ENCODE data around the gene LILRB4. TPM values are rescaled to one million over a fixed set of nuclear protein-coding genes. Genes with fewer than 3 reads are reported as not detected.

Gene LILRB4
- total and polyA plus RNA-seq, 9 of the 15 experiments (the other 6 are each of a cell fraction or from before 2014, with no cell fraction given): not detected

GRCh38 chr19:54654447-54655321, 8.1 kb upstream of the LILRB4 start (continued):
- TF ChIP-seq PTBP1 (IDR thresholded peaks at IDR 0.05; ENCODE audit: low read depth, low read length): peak; percentile 100
- peak; percentile 95 for TF ChIP-seq ZSCAN29 (IDR thresholded peaks at IDR 0.05)
- TF ChIP-seq TEAD4 (IDR thresholded peaks at IDR 0.05; ENCODE audit: low read length): peak; percentile 4; the same call in 1 of the 2 replicates
- no peak for TF ChIP-seq TEAD4 (CRISPR knock-in tag; IDR thresholded peaks at IDR 0.05; ENCODE audit: borderline replicate concordance)
- TF ChIP-seq CUX1 (CRISPR knock-in tag; IDR thresholded peaks at IDR 0.05): no peak
- no peak for TF ChIP-seq ZNF224 (CRISPR knock-in tag; IDR thresholded peaks at IDR 0.05)
- 0 out of 2 replicates have a peak, but pooled peaks have one; percentile 18 for TF ChIP-seq ARID3A (IDR thresholded peaks at IDR 0.05; ENCODE audit: borderline replicate concordance, low read depth, low read length)
- TF ChIP-seq THRA (IDR thresholded peaks at IDR 0.05): no peak
- 0 out of 2 replicates have a peak, but pooled peaks have one; percentile 16 for TF ChIP-seq NR2C1 (IDR thresholded peaks at IDR 0.05)
- no peak for TF ChIP-seq NR2C1 (tag; IDR thresholded peaks at IDR 0.05)
- peak; percentile 77 for TF ChIP-seq CEBPB (tag; IDR thresholded peaks at IDR 0.05)
- TF ChIP-seq RBM25 (IDR thresholded peaks at IDR 0.05; ENCODE audit: low read depth, low read length, severe bottlenecking): peak; percentile 99
- no peak for TF ChIP-seq MYNN (IDR thresholded peaks at IDR 0.05)
- TF ChIP-seq MYNN (CRISPR knock-in tag; IDR thresholded peaks at IDR 0.05): no peak
- TF ChIP-seq MIER1 (IDR thresholded peaks at IDR 0.05; ENCODE audit: low read depth): peak; percentile 100
- TF ChIP-seq SOX6 (IDR thresholded peaks at IDR 0.05): peak; percentile 42; the same call in 1 of the 2 replicates
- TF ChIP-seq PATZ1 (CRISPR knock-in tag; IDR thresholded peaks at IDR 0.05; ENCODE audit: borderline replicate concordance): no peak

Data from K562 (cell line).